ENCODE measurements around the gene KRTAP10-9.
"Not testable (repeated sequence)": the region's sequence is repeated elsewhere in the genome, so short reads cannot be mapped to it uniquely, and the experiment has no call there.

The KRTAP10-9 gene

DNA sequence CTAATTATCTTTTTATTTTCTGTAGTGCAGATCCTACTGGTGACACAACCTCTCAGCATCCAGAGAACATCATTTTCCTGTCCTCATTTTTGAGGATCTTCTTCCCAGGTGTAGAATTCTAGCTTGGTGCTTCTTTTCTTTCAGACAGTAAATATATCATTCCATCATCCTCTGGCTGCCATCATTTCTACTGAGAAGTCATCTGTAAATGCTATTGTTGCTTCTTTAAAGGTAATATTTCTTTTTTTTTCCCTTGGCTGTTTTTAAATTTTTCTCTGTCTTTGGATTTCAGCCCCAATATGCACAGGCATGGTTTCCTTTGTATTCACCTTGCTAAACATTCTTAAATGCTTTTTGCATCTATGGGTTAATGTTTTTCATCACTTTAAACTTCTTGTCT is 3.3 kb upstream of the KRTAP10-9 start:
- Mint-ChIP-seq H3K36me3 (ENCODE audit: insufficient read depth) (peaks cover 10% of the 10 kb centered on the region), H3K9me3 (peaks cover 47% of the 10 kb centered on the region), H3K27me3 (no peaks in the 10 kb centered on the region)

DNA sequence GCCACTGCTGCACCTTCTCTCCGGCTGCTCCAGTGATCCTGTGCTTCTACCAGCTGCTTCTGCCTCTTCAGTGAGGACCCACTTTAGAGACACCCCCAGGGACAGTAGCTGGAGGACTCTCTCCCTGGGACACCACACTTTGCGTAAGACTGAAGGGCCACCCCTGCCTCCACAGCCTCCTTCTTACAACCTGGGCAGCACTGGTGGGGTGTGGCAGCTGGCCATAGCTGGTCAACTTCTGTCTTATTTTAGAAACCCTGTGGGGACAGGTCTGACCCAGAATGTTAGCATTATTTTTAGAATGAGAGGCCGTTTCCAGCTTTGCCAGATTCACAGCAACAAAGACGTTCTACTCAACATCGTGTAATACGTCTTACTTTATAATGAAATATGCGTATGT is 1.1 kb upstream of the KRTAP10-9 start:
- peaks cover 5% of the 10 kb centered on the region for H3K36me3 Mint-ChIP-seq (ENCODE audit: insufficient read depth)
- H3K9me3 Mint-ChIP-seq = peaks cover 41% of the 10 kb centered on the region
- no peak for DNase-seq (ENCODE audit: low spot score in 2 of 2)
- peaks cover 60% of the 10 kb centered on the region for H3K4me1 Mint-ChIP-seq
- no peaks in the 10 kb centered on the region for H3K27me3 Mint-ChIP-seq
- ATAC-seq (replicated peaks; ENCODE audit: extremely low read depth, poor library complexity, severe bottlenecking) = no peak
- H3K4me3 Mint-ChIP-seq = peak overlapping the region; percentile 32
- H3K27ac Mint-ChIP-seq (ENCODE audit: low read depth) = peak overlapping the region; percentile 75

More for the DNA sequence above, 3.3 kb upstream of the KRTAP10-9 start:
- peaks cover 66% of the 10 kb centered on the region for H3K4me1 Mint-ChIP-seq
- H3K27ac Mint-ChIP-seq (ENCODE audit: low read depth) = no peak overlapping the region
- no peak for DNase-seq (ENCODE audit: low spot score in 2 of 2)
- no peak overlapping the region for H3K4me3 Mint-ChIP-seq
- no peak for ATAC-seq (replicated peaks; ENCODE audit: extremely low read depth, poor library complexity, severe bottlenecking)

DNA sequence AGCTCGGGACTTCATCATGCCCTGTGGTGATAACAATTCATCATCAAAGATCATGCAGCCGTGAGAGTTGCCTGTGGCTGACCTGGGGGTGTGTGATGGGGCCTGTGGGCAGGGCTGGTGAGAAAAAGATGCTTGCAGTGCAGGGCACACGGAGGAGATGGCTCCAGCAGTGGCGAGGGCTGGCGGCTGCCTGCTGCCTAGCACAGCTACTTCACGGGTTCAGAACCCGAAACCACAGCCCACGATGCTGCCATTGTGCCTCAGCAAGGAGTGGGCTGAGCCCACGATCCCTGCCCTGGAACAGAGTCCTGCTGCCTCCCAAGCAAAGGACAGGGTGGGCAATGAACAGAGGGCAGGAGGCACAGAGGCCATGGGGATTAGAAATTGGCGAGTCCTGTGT is 631 bp upstream of the KRTAP10-9 start:
- H3K4me1 Mint-ChIP-seq = peaks cover 63% of the 10 kb centered on the region
- H3K27ac Mint-ChIP-seq (ENCODE audit: low read depth) = peak overlapping the region; percentile 75
- H3K4me3 Mint-ChIP-seq = peak overlapping the region; percentile 32
- no peaks in the 10 kb centered on the region for H3K27me3 Mint-ChIP-seq
- DNase-seq (ENCODE audit: low spot score in 2 of 2) (peak in 1 of 2 donors; percentile 41), ATAC-seq (replicated peaks; ENCODE audit: extremely low read depth, poor library complexity, severe bottlenecking) (peak; percentile 94)
- peaks cover 44% of the 10 kb centered on the region for H3K9me3 Mint-ChIP-seq
- peaks cover 5% of the 10 kb centered on the region for H3K36me3 Mint-ChIP-seq (ENCODE audit: insufficient read depth)

DNA sequence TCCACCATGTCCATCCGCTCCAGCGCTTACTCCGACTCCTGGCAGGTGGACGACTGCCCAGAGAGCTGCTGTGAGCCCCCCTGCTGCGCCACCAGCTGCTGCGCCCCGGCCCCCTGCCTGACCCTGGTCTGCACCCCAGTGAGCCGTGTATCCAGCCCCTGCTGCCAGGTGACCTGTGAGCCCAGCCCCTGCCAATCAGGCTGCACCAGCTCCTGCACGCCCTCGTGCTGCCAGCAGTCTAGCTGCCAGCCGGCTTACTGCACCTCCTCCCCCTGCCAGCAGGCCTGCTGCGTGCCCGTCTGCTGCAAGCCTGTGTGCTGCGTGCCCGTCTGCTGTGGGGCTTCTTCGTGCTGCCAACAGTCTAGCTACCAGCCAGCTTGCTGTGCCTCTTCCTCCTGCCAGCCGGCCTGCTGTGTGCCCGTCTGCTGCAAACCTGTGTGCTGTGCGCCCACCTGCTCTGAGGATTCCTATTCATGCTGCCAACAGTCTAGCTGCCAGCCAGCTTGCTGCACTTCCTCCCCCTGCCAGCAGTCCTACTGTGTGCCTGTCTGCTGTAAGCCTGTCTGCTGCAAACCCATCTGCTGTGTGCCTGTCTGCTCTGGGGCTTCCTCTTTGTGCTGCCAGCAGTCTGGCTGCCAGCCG is 409 bp downstream of the KRTAP10-9 start:
- DNase-seq (ENCODE audit: low spot score in 2 of 2); H3K36me3 Mint-ChIP-seq (ENCODE audit: insufficient read depth); ATAC-seq (replicated peaks; ENCODE audit: extremely low read depth, poor library complexity, severe bottlenecking); H3K27me3 Mint-ChIP-seq: not testable (repeated sequence)
- peaks cover 64% of the 10 kb centered on the region for H3K4me1 Mint-ChIP-seq
- peaks cover 52% of the 10 kb centered on the region for H3K9me3 Mint-ChIP-seq
- peak overlapping the region; percentile 9 for H3K4me3 Mint-ChIP-seq
- peak overlapping the region; percentile 91 for H3K27ac Mint-ChIP-seq (ENCODE audit: low read depth)

DNA sequence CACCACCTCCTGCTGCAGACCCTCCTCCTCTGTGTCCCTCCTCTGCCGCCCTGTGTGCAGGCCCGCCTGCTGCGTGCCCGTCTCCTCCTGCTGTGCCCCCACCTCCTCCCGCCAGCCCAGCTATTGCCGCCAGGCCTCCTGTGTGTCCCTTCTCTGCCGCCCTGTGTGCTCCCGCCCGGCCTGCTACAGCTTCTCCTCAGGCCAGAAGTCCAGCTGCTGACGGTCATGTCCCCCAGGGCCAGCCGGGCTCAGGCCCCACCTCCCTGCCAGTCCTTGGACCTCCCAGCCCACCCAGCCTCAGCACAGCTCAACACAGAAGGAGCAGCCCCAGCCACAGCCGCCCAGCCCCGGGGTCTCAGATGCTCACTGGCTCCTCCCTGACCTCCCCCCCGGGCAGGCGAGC is 939 bp downstream of the KRTAP10-9 start:
- not testable (repeated sequence) for H3K27me3 Mint-ChIP-seq; DNase-seq (ENCODE audit: low spot score in 2 of 2); H3K4me3 Mint-ChIP-seq; ATAC-seq (replicated peaks; ENCODE audit: extremely low read depth, poor library complexity, severe bottlenecking); H3K36me3 Mint-ChIP-seq (ENCODE audit: insufficient read depth)
- peak overlapping the region; percentile 91 for H3K27ac Mint-ChIP-seq (ENCODE audit: low read depth)
- peaks cover 64% of the 10 kb centered on the region for H3K4me1 Mint-ChIP-seq
- peaks cover 47% of the 10 kb centered on the region for H3K9me3 Mint-ChIP-seq

DNA sequence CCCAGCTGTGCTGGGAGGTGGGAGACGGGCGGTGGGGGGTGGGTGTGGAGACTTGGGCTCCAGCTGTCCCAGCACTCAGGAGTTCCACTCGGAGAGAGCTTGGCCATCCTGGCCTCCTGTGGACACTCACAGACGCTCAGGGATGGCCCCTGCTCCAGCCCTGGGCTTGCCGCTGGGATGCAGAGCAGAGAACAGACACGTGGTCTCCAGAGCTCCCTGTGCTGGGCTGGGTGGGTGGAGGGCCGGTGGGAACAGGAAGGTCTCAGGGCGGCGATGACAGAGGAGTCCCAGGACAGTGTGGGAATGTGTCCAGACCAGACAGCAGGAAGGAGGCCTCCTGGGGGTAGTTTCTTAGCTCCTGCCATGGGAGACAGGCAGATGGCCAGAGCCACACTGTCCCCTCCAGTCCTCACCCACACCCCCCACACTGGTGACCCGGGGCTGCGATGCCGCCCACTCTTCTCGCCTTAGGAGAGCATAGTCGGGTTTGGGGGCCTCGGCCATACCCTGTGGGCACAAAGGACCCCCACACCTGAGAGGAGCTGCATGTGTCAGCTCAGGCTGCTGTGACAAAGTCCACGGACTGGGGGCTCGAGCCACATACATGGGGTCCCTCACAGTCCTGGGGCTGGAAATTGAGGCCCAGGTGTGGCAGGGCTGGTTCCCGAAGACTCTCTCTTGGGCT is 2.0 kb downstream of the KRTAP10-9 start:
- Mint-ChIP-seq H3K4me3 (peak overlapping the region; percentile 19), H3K27me3 (no peaks in the 10 kb centered on the region), H3K27ac (ENCODE audit: low read depth) (peak overlapping the region; percentile 83), H3K4me1 (peaks cover 57% of the 10 kb centered on the region), H3K9me3 (peaks cover 43% of the 10 kb centered on the region), H3K36me3 (ENCODE audit: insufficient read depth) (peaks cover 4% of the 10 kb centered on the region)
- DNase-seq (ENCODE audit: low spot score in 2 of 2) = no peak
- no peak for ATAC-seq (replicated peaks; ENCODE audit: extremely low read depth, poor library complexity, severe bottlenecking)

DNA sequence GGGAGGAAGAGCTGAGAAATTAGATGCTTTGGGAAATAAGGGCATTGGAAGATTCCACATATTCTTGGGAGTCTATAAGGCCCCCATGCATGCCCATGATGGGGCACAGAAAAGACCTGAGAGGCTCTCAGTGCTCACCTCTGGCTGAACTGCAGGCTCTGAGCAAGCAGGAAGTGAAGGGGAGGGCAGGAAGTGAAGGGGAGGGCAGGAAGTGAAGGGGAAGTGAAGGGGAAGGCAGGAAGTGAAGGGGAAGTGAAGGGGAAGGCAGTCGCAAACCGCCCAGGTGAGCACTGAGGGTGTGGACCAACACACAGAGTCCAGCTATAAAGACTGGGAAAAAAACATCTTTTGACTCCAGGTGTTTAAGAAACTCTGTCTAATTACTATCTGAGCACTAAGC is 3.5 kb downstream of the KRTAP10-9 start:
- Mint-ChIP-seq H3K4me3 (peak overlapping the region; percentile 19), H3K27me3 (no peaks in the 10 kb centered on the region), H3K4me1 (peaks cover 45% of the 10 kb centered on the region), H3K27ac (ENCODE audit: low read depth) (peak overlapping the region; percentile 83), H3K36me3 (ENCODE audit: insufficient read depth) (peaks cover 5% of the 10 kb centered on the region), H3K9me3 (peaks cover 34% of the 10 kb centered on the region)
- no peak for ATAC-seq (replicated peaks; ENCODE audit: extremely low read depth, poor library complexity, severe bottlenecking)
- DNase-seq (ENCODE audit: low spot score in 2 of 2) = no peak

DNA sequence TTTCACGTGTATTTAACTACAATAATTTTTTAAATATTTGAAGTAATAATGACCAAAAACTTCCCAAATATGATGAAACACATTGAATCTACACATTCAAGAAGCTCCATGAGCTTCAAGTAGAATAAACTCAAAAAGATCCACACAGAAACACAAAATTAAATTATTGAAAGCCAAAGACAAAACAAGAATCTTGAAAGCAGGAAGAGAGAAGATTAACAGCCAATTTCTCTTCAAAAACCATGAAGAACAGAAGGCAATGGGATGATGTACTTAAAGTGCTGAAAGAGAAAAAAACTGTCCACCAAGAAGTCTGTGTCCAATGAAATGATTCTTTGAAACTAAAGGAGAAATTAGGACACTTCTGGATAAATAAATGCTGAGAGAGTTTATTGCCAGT is 5.2 kb downstream of the KRTAP10-9 start:
- Mint-ChIP-seq H3K4me1 (peaks cover 30% of the 10 kb centered on the region), H3K27ac (ENCODE audit: low read depth) (peak overlapping the region; percentile 83), H3K27me3 (no peaks in the 10 kb centered on the region), H3K36me3 (ENCODE audit: insufficient read depth) (peaks cover 5% of the 10 kb centered on the region), H3K9me3 (peaks cover 34% of the 10 kb centered on the region), H3K4me3 (no peak overlapping the region)
- ATAC-seq (replicated peaks; ENCODE audit: extremely low read depth, poor library complexity, severe bottlenecking) = no peak
- no peak for DNase-seq (ENCODE audit: low spot score in 2 of 2)

DNA sequence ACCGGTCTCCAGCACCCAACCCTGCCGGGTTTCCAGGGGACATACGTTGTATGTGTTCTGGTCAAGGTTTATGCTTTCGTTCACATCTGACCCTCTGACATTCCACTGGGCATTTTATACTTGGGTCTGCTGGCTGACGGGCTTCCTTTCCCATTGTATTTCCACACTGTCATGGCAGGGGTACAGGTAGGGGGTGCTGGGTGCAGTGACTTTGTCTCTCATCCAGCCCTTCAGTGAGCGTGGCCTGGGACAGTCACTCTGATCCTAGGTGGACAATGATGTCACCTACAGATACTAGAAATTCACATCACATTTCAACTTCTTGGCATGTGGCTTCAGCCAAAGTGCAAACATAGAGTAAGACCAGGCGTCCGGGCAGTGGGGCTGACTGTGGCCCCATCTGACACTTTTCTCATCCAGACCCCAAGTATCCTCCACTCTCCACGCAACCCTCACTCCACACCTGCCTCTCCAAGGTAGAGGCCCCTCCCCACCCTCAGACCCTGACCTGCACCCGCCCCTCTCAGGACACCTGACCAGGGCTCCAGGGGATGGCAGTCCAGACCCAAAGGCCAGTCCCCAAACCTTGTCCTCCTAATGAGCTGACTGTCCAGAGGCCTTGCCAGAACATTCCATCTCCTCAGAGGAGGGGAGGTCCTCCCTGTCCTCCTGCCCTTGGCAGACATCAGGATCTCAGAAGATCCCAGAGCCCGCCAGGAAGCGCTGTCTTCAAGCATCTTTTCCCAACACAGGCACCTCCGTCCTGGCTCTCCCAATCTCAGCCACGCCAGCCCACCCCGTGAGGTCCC is 9.5 kb downstream of the KRTAP10-9 start:
- Mint-ChIP-seq H3K4me3 (no peak overlapping the region), H3K4me1 (peaks cover 6% of the 10 kb centered on the region), H3K9me3 (peaks cover 21% of the 10 kb centered on the region), H3K36me3 (ENCODE audit: insufficient read depth) (peaks cover 2% of the 10 kb centered on the region), H3K27ac (ENCODE audit: low read depth) (no peak overlapping the region), H3K27me3 (no peaks in the 10 kb centered on the region)
- peak in 1 of 2 donors; percentile 12 for DNase-seq (ENCODE audit: low spot score in 2 of 2)
- ATAC-seq (replicated peaks; ENCODE audit: extremely low read depth, poor library complexity, severe bottlenecking) = no peak

DNA sequence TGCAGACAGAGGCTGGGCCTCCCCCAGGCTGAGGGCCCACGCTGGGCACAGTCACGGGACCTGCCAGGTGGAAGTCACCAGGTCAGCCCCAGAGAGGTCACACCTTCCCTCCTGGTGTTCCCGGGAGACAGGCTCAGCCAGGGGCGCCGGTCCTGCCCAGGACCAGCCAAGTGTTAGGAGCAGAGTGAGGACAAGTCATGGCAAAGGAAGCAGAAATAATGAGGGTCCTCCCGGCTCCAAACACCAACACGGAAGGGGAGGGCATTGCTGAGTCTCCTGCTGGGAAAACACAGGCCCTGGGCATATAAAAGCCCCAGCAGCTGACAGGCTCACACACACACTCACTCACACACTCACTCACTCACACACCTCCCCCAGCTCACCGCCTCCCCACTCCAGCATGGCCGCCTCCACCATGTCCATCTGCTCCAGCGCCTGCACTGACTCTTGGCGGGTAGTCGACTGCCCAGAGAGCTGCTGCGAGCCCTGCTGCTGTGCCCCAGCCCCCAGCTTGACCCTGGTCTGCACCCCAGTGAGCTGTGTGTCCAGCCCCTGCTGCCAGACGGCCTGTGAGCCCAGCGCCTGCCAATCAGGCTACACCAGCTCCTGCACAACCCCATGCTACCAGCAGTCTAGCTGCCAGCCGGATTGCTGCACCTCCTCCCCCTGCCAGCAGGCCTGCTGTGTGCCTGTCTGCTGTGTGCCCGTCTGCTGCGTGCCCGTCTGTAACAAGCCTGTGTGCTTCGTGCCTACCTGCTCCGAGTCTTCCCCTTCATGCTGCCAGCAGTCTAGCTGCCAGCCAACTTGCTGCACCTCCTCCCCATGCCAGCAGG is 10.3 kb downstream of the KRTAP10-9 start, which contains the start of gene KRTAP10-10:
Gene KRTAP10-10 (plus strand): TSS at position 339 of the 833 bp plus-strand sequence. CDS start 62 bp downstream, at position 401.
- ATAC-seq (replicated peaks; ENCODE audit: extremely low read depth, poor library complexity, severe bottlenecking) (no peak), DNase-seq (ENCODE audit: low spot score in 2 of 2) (peak in 1 of 2 donors; percentile 9)
- H3K36me3 Mint-ChIP-seq (ENCODE audit: insufficient read depth) = peaks cover 2% of the 10 kb centered on the region
- H3K27ac Mint-ChIP-seq (ENCODE audit: low read depth) = no peak within 1 kb of the TSS
- peaks cover 14% of the 10 kb centered on the region for H3K9me3 Mint-ChIP-seq
- H3K27me3 Mint-ChIP-seq = no peaks in the 10 kb centered on the region
- H3K4me1 Mint-ChIP-seq = peaks cover 6% of the 10 kb centered on the region
- H3K4me3 Mint-ChIP-seq = no peak within 1 kb of the TSS

DNA sequence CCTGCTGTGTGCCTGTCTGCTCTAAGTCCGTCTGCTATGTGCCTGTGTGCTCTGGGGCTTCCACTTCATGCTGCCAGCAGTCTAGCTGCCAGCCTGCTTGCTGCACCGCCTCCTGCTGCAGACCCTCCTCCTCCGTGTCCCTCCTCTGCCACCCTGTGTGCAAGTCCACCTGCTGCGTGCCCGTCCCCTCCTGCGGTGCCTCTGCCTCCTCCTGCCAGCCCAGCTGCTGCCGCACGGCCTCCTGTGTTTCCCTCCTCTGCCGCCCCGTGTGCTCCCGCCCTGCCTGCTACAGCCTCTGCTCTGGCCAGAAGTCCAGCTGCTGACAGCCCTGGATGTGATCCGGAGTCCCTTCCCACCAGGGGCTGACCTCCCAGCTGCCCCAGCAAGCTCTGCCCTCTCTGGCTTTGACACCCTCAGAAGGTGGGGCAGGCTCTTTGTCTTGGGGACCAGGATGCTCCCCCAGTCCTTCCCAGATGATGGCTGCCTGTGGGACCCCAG is 11.0 kb downstream of the KRTAP10-9 start:
- H3K27me3 Mint-ChIP-seq; ATAC-seq (replicated peaks; ENCODE audit: extremely low read depth, poor library complexity, severe bottlenecking); H3K27ac Mint-ChIP-seq (ENCODE audit: low read depth); H3K4me3 Mint-ChIP-seq; H3K4me1 Mint-ChIP-seq; H3K36me3 Mint-ChIP-seq (ENCODE audit: insufficient read depth); DNase-seq (ENCODE audit: low spot score in 2 of 2): not testable (repeated sequence)
- H3K9me3 Mint-ChIP-seq = peaks cover 14% of the 10 kb centered on the region

Data from central memory CD8-positive, alpha-beta T cell (primary cell).